AG04449 (cell line): ENCODE data around the gene F11.
A peak's percentile ranks its signal among the peaks of the same experiment; 100 is the strongest.

Experiments used
- CTCF ChIA-PET: fragments of 350-600 bp; formaldehyde crosslinking; extraction: SDS; loops from one replicate; lab custom pipeline; 2021; ENCODE audit warnings: antibody characterized with exemption; lab: Yijun Ruan, JAX
- POLR2A ChIA-PET: fragments of 400-600, 350-600 bp; formaldehyde crosslinking; extraction: SDS; loops from one replicate; lab custom pipeline; 2020; ENCODE audit warnings: antibody characterized with exemption, inconsistent platforms; lab: Yijun Ruan, JAX
- DNase-seq: peaks from one replicate; pipeline ENCODE4 v3.0.0-alpha.2; 2010; ENCODE audit warnings: low read depth, low spot score
- H3K4me3 ChIP-seq: 2 replicates; pipeline ENCODE4 v1.5.1; 2011; ENCODE audit warnings: low read depth, mild to moderate bottlenecking, control low read depth, low read length
- CTCF ChIP-seq: IDR thresholded peaks from one replicate; pipeline ENCODE4 v1.5.1; 2011; ENCODE audit warnings: mild to moderate bottlenecking, moderate library complexity, low read length, control low read depth, inconsistent platforms; ENCODE audit not compliant: insufficient read depth; ENCODE audit errors: missing control alignments

Gene F11

GRCh38 chr4:186297013-186297645, 31.1 kb downstream of the F11 start:
- TF ChIP-seq CTCF: peak; percentile 42
- H3K4me3 ChIP-seq: peak overlapping the region; percentile 8
- POLR2A ChIA-PET: no interaction called here
- CTCF ChIA-PET: interaction anchor here (0.7 to 4.7 kb wide), 9 partner anchors 9 to 300 kb away, joined by 3 to 47 read pairs (median 3); partner anchors contain the start of gene CYP4V2
- DNase-seq: peak; percentile 9

GRCh38 chr4:186298031-186298647, 32.1 kb downstream of the F11 start:
- CTCF ChIA-PET: interaction anchor here (1.0 to 4.7 kb wide), 3 partner anchors 10 to 288 kb away, joined by 3 to 47 read pairs (median 5); no protein-coding TSS in a partner anchor
- no peak for TF ChIP-seq CTCF
- no peak overlapping the region for H3K4me3 ChIP-seq
- no peak for DNase-seq
- POLR2A ChIA-PET: no interaction called here

- ChIA-PET CTCF (interaction anchor here (0.9 to 4.7 kb wide), 4 partner anchors 9 to 324 kb away, joined by 3 to 47 read pairs (median 4); no protein-coding TSS in a partner anchor), POLR2A (no interaction called here)
- TF ChIP-seq CTCF: no peak
- H3K4me3 ChIP-seq: no peak overlapping the region
- no peak for DNase-seq
These were observed 33.3 kb downstream of the F11 start for GRCh38 chr4:186299291-186299690.

- POLR2A ChIA-PET: no interaction called here
- DNase-seq: no peak
- CTCF ChIA-PET: interaction anchor here (1.2 kb wide), 1 partner anchor 287 kb away, joined by 4 read pairs; no protein-coding TSS in a partner anchor
- no peak overlapping the region for H3K4me3 ChIP-seq
- no peak for TF ChIP-seq CTCF
These were observed 34.8 kb downstream of the F11 start for GRCh38 chr4:186300659-186301390.

- ChIA-PET CTCF (no interaction called here), POLR2A (no interaction called here)
- no peak for DNase-seq
- TF ChIP-seq CTCF: no peak
- no peak overlapping the region for H3K4me3 ChIP-seq
These were observed 38.2 kb downstream of the F11 start for GRCh38 chr4:186304216-186304615.
